Measurements from ENCODE around the gene LRRTM4. TPM values are rescaled to one million over a fixed set of nuclear protein-coding genes. Genes with fewer than 3 reads are reported as not detected.

The LRRTM4 gene
- total RNA-seq, 1 donor from 2014 or later, result 5.4 TPM

DNA sequence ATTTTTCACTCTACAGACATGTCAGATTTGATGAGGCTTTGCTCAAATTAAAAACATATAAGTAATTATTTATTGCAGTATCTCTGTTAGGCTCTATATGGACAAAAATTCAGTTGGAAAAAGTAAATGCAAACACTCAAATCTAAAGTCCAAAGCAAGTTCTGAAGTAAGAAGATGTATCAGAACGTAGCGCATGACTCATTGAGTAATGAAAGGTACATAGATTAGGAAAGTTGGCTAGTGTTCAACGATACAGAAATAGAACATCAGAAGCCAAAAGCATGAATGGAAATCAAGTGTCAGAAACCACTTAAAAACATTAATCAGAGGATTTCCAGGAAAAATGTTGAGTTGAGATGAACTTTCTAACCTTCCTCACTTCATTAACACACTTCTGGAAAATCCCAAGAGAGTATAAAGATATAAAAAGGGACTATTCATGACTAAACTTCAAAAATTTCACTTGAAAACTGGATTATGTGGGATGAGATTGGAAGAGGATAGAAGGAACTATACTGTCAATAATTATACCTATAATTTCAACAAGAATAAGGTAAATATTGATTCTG, 494.1 kb downstream of the LRRTM4 start:
- no peak for DNase-seq (ENCODE audit: extremely low spot score, unreplicated experiment)
- TF ChIP-seq, protein P1, sequence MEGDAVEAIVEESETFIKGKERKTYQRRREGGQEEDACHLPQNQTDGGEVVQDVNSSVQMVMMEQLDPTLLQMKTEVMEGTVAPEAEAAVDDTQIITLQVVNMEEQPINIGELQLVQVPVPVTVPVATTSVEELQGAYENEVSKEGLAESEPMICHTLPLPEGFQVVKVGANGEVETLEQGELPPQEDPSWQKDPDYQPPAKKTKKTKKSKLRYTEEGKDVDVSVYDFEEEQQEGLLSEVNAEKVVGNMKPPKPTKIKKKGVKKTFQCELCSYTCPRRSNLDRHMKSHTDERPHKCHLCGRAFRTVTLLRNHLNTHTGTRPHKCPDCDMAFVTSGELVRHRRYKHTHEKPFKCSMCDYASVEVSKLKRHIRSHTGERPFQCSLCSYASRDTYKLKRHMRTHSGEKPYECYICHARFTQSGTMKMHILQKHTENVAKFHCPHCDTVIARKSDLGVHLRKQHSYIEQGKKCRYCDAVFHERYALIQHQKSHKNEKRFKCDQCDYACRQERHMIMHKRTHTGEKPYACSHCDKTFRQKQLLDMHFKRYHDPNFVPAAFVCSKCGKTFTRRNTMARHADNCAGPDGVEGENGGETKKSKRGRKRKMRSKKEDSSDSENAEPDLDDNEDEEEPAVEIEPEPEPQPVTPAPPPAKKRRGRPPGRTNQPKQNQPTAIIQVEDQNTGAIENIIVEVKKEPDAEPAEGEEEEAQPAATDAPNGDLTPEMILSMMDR (conservative IDR thresholded peaks at IDR 0.05), result no peak
- H3K27me3 Mint-ChIP-seq, result no peaks in the 10 kb centered on the region
- no peaks in the 10 kb centered on the region for H3K36me3 Mint-ChIP-seq
- no peak overlapping the region for H3K4me3 Mint-ChIP-seq
- H3K27ac Mint-ChIP-seq, result no peak overlapping the region
- no peaks in the 10 kb centered on the region for H3K9me3 Mint-ChIP-seq
- no peaks in the 10 kb centered on the region for H3K4me1 Mint-ChIP-seq (ENCODE audit: unreplicated experiment)

DNA sequence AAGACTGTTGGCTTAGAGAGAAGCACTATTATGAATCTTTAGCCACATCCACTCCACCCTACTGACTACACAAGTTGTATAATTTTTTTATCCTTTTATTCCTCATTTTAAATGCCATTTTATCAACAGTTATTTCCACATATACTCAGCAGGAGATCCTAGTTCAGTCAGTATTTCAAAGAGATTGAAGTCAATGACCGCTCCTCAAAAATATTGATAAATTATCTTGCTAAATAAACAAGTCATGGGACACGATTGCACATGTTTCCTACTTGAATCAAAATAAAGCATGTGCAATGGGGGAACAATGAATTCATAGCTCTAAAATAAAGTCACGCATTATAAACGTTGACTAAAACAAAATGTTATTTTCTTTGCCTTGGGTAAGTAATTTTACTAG, 496.5 kb downstream of the LRRTM4 start:
- TF ChIP-seq, protein P1 (conservative IDR thresholded peaks at IDR 0.05), result no peak
- Mint-ChIP-seq H3K27me3 (no peaks in the 10 kb centered on the region), H3K4me1 (ENCODE audit: unreplicated experiment) (no peaks in the 10 kb centered on the region), H3K9me3 (no peaks in the 10 kb centered on the region), H3K36me3 (no peaks in the 10 kb centered on the region), H3K4me3 (no peak overlapping the region), H3K27ac (no peak overlapping the region)
- DNase-seq (ENCODE audit: extremely low spot score, unreplicated experiment), result no peak

DNA sequence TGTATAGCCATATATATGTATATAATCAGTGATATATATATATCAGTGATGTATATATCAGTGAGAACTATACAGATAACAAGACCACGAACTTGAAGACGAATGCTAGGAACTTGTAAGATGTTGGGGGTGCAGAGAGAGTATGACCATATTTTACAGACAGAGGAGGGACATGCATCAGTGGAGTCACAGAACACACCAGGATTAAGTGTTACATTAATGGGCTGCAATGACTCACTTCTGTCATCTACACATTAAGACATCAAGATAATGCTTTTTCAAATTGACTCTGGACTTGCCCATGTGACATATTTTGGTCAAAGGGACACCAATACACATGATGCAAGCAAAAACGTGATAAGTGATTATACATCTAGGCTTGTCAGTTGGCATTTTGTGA, 501.0 kb downstream of the LRRTM4 start:
- Mint-ChIP-seq H3K27ac (no peak overlapping the region), H3K36me3 (no peaks in the 10 kb centered on the region), H3K9me3 (no peaks in the 10 kb centered on the region), H3K4me1 (ENCODE audit: unreplicated experiment) (peaks cover 6% of the 10 kb centered on the region), H3K4me3 (no peak overlapping the region), H3K27me3 (no peaks in the 10 kb centered on the region)
- DNase-seq (ENCODE audit: extremely low spot score, unreplicated experiment), result no peak
- TF ChIP-seq, protein P1 (conservative IDR thresholded peaks at IDR 0.05), result no peak

DNA sequence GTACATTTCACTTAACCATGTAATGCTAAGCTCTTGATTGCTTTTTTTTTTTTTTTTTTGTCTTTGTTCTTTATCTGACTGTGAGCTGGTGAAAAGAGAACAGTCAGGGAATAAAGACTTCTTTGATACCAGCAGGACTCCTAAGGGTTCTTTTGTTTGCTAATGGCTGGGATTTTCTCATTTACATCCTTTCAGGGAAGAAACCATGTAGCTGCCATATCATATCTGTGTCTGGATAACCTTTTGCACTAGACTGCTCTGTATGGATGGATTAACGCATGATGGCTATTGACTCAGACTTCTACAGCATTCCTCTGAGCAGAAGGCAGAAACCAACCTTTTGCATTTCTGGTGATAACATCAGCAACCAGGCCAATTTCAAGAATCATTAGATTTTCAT, 504.0 kb downstream of the LRRTM4 start:
- no peaks in the 10 kb centered on the region for H3K36me3 Mint-ChIP-seq

DNA sequence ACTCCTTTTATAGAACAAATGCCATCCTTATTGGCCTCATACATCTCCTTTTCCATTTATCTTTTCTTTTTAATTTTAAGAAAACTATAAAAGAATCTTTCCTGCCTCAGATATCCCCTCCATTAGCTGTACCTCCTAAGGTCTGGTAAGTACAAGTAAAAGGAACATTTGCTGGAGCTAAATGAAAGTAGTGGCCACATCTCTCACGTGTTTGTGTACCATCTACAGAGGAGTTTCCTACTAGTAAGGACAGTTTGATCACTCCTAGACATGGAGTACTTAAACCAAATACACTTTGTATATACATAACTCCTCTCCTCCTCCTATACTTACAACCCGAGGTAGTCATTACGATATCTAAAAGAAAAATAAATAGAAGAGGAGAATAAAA, 504.8 kb downstream of the LRRTM4 start:
- Mint-ChIP-seq H3K27me3 (no peaks in the 10 kb centered on the region), H3K9me3 (no peaks in the 10 kb centered on the region), H3K27ac (no peak overlapping the region), H3K4me1 (ENCODE audit: unreplicated experiment) (peaks cover 6% of the 10 kb centered on the region), H3K36me3 (no peaks in the 10 kb centered on the region), H3K4me3 (no peak overlapping the region)
- TF ChIP-seq, protein P1 (conservative IDR thresholded peaks at IDR 0.05), result no peak
- DNase-seq (ENCODE audit: extremely low spot score, unreplicated experiment), result no peak

More for the DNA sequence above, 504.0 kb downstream of the LRRTM4 start:
- Mint-ChIP-seq H3K4me3 (no peak overlapping the region), H3K9me3 (no peaks in the 10 kb centered on the region), H3K4me1 (ENCODE audit: unreplicated experiment) (peaks cover 6% of the 10 kb centered on the region), H3K27ac (no peak overlapping the region), H3K27me3 (no peaks in the 10 kb centered on the region)
- TF ChIP-seq, protein P1 (conservative IDR thresholded peaks at IDR 0.05), result no peak
- no peak for DNase-seq (ENCODE audit: extremely low spot score, unreplicated experiment)

Data from type B pancreatic cell (in vitro differentiated cells).